GM21576 (cell line): ENCODE data around the gene SMYD3.

Source experiments
- ATAC-seq: cut with Tn5 transposase; IDR thresholded peaks from one replicate; pipeline ENCODE4 v1.9.1; 2021; ENCODE audit warnings: mild to moderate bottlenecking, moderate library complexity; ENCODE audit not compliant: unreplicated experiment

SMYD3 gene

GRCh38 chr1:246506674-246507481 lies at the start of gene SMYD3:
SMYD3 (minus strand) TSS chr1:246507279.
- peak; percentile 90 for ATAC-seq

DNA sequence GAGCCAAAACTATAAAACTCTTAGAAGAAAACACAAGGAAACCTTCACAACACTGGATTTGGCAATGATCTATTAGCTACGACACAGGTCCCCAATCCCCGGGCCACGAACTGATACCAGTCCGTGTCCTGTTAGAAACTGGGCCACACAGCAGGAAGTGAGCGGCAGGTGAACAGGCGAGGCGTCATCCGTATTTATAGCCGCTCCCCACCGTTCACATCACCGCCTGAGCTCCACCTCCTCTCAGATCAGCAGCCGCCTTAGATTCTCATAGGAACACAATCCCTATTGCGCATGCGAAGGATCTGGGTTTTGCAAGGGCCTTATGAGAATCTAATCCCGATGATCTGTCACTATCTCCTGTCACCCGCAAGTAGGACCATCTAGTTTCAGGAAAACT lies 47.1 kb upstream of the SMYD3 start:
- ATAC-seq = no peak

- no peak for ATAC-seq
Observed at GRCh38 chr1:246552110-246552509, 45.0 kb upstream of the SMYD3 start.

DNA sequence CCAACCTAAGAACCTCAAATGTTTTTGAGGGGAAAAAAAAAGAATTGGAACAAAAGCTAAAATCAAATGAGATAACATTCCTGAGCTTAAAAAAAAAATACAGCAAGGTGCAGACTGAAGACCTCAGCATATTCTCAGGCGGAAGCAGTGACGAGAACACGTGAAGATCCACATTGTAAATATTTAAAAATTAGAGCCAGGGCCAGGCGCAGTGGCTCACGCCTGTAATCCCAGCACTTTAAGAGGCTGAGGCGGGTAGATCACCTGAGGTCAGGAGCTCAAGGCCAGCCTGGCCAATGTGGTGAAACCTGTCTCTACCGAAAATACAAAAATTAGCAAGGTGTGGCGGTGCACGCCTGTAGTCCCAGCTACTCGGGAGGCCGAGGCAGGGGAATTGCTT lies 43.3 kb upstream of the SMYD3 start:
- ATAC-seq = no peak

DNA sequence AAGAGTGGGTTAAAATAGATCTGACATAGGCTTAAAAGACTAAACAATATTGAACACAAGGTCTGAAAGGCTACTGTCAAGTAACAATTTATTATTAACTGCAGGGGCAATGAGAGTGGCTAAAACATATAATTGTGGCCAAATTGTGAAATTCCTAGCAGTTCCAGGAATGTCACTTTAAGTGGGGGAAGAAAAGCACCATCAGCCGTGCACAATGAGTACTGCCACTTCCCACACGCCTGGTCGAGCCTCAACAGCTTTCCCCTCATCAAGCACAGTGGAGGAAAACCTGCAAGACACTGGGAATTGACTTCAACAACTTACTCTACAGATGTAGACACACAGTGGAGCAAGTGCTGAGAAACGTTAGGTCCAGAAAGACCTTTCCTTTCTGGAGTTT lies 42.6 kb upstream of the SMYD3 start:
- ATAC-seq = no peak

- no peak for ATAC-seq
Observed at GRCh38 chr1:246544001-246544400, 36.9 kb upstream of the SMYD3 start.

DNA sequence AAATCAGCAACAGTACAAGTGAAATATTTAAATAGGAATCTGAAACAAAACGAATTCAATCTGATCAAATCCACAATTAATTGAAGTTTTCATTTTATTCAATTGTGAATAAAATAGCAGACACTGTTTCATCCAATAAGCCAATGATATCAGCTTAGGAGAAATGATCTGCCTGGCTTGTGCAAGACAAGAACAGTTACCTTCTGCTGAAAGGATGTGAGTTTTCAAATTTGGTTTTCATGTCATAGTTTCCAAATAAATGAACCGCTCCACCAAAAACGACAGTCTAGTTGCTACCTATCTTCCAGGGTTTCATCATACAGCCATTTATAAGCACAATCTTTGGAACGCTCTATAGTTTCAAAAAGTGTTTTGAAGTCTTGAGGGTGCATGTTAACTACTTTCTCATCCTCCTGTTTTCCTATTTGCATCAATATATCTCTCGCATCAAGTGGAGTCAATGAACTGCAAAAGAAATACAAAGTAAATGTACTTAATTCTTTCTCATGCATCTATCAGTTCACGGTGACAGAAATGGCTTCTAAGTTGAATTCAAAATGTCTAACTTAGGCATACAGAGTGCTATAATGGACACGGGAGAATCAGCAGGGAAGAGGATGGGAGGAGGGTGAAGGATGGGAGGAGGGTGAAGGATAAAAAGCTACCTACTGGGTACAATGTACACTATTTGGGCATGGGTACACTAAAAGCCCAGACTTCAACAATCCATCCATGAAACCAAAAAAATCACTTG lies 33.8 kb upstream of the SMYD3 start:
- no peak for ATAC-seq

DNA sequence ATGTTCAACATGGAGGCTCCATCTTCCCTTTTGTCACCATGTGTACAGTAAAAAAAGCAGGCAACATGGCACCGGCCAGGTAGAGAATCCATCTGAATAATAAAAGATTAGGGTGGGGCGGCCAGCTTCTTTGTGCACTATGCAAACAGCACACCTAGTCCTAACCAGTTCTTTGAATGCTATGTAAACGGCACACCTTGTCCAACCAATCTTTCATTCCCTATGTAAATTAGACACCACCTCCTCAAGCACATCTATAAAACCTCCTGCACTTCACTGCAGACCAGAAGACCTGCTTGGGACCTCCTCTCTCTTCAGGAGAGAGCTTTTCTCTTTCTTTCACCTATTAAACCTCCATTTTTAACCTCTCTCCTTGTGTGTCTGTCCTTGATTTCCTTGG lies 30.8 kb upstream of the SMYD3 start:
- ATAC-seq = no peak

DNA sequence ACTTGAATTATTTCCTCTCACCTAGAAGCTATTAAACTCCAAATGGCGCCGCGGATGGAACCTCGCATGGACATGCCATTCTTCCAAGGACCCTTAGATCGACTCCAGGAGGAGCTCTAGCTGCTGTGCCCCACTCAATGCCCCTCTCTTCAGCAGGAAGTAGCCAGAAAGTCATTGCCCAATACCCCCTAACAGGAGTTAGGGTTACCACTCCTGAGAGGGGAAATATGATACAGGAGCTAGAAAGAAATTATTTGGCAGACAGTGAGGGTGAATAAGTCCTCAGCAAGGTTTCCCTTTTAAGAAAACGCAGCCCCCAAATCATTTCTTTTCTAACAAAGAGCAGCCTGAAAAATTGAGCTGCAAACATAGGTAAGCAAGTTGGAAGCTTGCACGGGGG lies 30.4 kb upstream of the SMYD3 start:
- no peak for ATAC-seq

GRCh38 chr1:246534114-246534513 lies 27.0 kb upstream of the SMYD3 start:
- no peak for ATAC-seq

- ATAC-seq = no peak
Observed at GRCh38 chr1:246533371-246533905, 26.4 kb upstream of the SMYD3 start.

- no peak for ATAC-seq
Observed at GRCh38 chr1:246532519-246532918, 25.4 kb upstream of the SMYD3 start.

GRCh38 chr1:246530482-246530881 lies 23.4 kb upstream of the SMYD3 start:
- no peak for ATAC-seq

GRCh38 chr1:246528933-246529731 lies 22.1 kb upstream of the SMYD3 start:
- no peak for ATAC-seq

- peak; percentile 64 for ATAC-seq
Observed at GRCh38 chr1:246527402-246528088, 20.5 kb upstream of the SMYD3 start.

- ATAC-seq = no peak
Observed at GRCh38 chr1:246526915-246527314, 19.8 kb upstream of the SMYD3 start.

- ATAC-seq = no peak
Observed at GRCh38 chr1:246526380-246526779, 19.3 kb upstream of the SMYD3 start.

DNA sequence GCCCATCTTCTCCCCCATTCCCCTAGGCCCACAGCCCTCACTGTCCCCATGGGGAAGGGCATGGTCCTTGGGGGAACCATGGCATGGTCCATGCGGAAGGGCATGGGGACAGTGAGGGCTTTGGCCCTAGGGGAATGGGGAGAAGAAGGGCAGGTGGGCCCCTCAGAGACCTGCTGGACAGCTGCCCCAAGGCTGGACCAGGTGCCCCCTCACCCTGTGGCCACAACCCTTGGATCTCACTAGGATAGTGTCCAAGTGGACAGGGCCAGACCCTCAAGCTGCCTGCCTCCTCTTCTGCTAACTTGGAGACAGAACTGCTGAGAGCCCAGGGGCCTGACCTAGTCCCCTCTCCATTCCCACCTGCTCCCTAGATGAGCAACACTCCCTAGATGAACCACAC lies 12.4 kb upstream of the SMYD3 start:
- no peak for ATAC-seq

- no peak for ATAC-seq
Observed at GRCh38 chr1:246518456-246519205, 11.6 kb upstream of the SMYD3 start.

DNA sequence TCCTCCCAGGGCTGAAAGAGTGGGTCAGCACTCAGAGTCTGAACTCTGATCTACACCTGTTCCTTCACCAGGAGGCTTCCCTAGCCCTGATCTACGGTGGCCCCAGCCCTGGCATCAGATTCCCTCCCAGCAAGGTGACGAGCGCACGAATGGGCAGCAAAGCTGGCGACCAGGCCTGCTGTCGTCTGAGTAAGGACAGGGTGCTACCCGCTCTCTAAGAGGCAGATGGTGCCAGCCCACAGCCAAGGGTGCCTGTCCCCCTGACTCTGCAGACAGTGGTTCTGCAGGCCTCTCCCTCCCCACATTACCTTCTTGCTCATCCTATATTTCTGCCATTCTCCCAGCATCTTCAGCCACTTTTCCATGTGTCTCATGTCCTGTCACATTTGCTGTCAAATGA lies 10.3 kb upstream of the SMYD3 start:
- no peak for ATAC-seq
